Measurements from ENCODE around the gene UBE2G1.
A peak's percentile ranks its signal among the peaks of the same experiment; 100 is the strongest.

UBE2G1 gene

GRCh38 chr17:4409659-4410058, 43.2 kb upstream of the UBE2G1 start:
- H3K36me3 ChIP-seq (replicated peaks in 1 of 2; ENCODE audit: control insufficient read depth in 2 of 2, insufficient read depth in 2 of 2, low read length in 2 of 2), result no peaks in the 10 kb centered on the region
- no peak overlapping the region for H2AK5ac ChIP-seq (ENCODE audit: low read depth, low read length)
- no peak overlapping the region for H3K14ac ChIP-seq (ENCODE audit: low read length)
- no CpG with 5 or more reads among the region's 6 CpGs for WGBS, 2 donors (ENCODE audit: extremely low coverage in 2 of 2, insufficient read length in 2 of 2, insufficient replicate concordance in 1 of 2)
- H3K4ac ChIP-seq (ENCODE audit: low read length), result no peak overlapping the region
- H2BK5ac ChIP-seq (ENCODE audit: low read length), result no peak overlapping the region
- H3K9ac ChIP-seq (ENCODE audit: low read depth, low read length, poor library complexity), result no peak overlapping the region
- no peak overlapping the region for H2BK120ac ChIP-seq (ENCODE audit: low read depth, low read length)
- no peak overlapping the region for H2BK12ac ChIP-seq (ENCODE audit: low read length)
- H2AFZ ChIP-seq (ENCODE audit: low read length), result no peak overlapping the region
- peaks cover 3% of the 10 kb centered on the region for H3K79me1 ChIP-seq (ENCODE audit: low read depth, low read length)
- H3K4me3 ChIP-seq (ENCODE audit: low read length in 2 of 2), result no peak overlapping the region
- no peak overlapping the region for H3K27ac ChIP-seq (replicated peaks; ENCODE audit: low read length)
- no peak overlapping the region for H4K91ac ChIP-seq (ENCODE audit: low read depth, low read length, poor library complexity)
- no peak overlapping the region for H4K8ac ChIP-seq (ENCODE audit: low read depth, low read length)
- H3K18ac ChIP-seq (ENCODE audit: low read length), result no peak overlapping the region
- no peak overlapping the region for H3K4me2 ChIP-seq (ENCODE audit: insufficient read depth, low read length, poor library complexity, severe bottlenecking)
- DNase-seq (ENCODE audit: low spot score), result no peak
- H2BK15ac ChIP-seq (ENCODE audit: low read length), result no peak overlapping the region
- no peaks in the 10 kb centered on the region for H3K9me3 ChIP-seq (replicated peaks in 1 of 2; ENCODE audit: control insufficient read depth in 2 of 2, insufficient read depth in 1 of 2, low read depth in 1 of 2, low read length in 2 of 2)
- peaks cover 0 to 2% of the 10 kb centered on the region in 2 donors for H3K4me1 ChIP-seq (ENCODE audit: control insufficient read depth in 2 of 2, insufficient read depth in 1 of 2, low read depth in 1 of 2, low read length in 2 of 2)
- H3K23ac ChIP-seq (ENCODE audit: low read depth, low read length, poor library complexity), result no peak overlapping the region
- no peaks in the 10 kb centered on the region for H3K27me3 ChIP-seq (ENCODE audit: control insufficient read depth in 3 of 3, insufficient read depth in 3 of 3, low read depth in 1 of 3, low read length in 3 of 3)

- Histone ChIP-seq H3K4ac (ENCODE audit: low read length) (no peak overlapping the region), H3K79me1 (ENCODE audit: low read depth, low read length) (peaks cover 3% of the 10 kb centered on the region), H2BK5ac (ENCODE audit: low read length) (no peak overlapping the region), H2BK15ac (ENCODE audit: low read length) (no peak overlapping the region), H4K8ac (ENCODE audit: low read depth, low read length) (no peak overlapping the region), H3K4me3 (ENCODE audit: low read length in 2 of 2) (no peak overlapping the region), H2AK5ac (ENCODE audit: low read depth, low read length) (no peak overlapping the region), H4K91ac (ENCODE audit: low read depth, low read length, poor library complexity) (no peak overlapping the region), H3K4me2 (ENCODE audit: insufficient read depth, low read length, poor library complexity, severe bottlenecking) (no peak overlapping the region), H3K23ac (ENCODE audit: low read depth, low read length, poor library complexity) (no peak overlapping the region), H3K14ac (ENCODE audit: low read length) (peak overlapping the region; percentile 56), H2BK120ac (ENCODE audit: low read depth, low read length) (no peak overlapping the region), H3K18ac (ENCODE audit: low read length) (peak overlapping the region; percentile 71), H3K27me3 (ENCODE audit: control insufficient read depth in 3 of 3, insufficient read depth in 3 of 3, low read depth in 1 of 3, low read length in 3 of 3) (no peaks in the 10 kb centered on the region), H3K36me3 (replicated peaks in 1 of 2; ENCODE audit: control insufficient read depth in 2 of 2, insufficient read depth in 2 of 2, low read length in 2 of 2) (no peaks in the 10 kb centered on the region), H3K4me1 (ENCODE audit: control insufficient read depth in 2 of 2, insufficient read depth in 1 of 2, low read depth in 1 of 2, low read length in 2 of 2) (no peaks in the 10 kb centered on the region), H3K9ac (ENCODE audit: low read depth, low read length, poor library complexity) (no peak overlapping the region), H2AFZ (ENCODE audit: low read length) (no peak overlapping the region), H3K27ac (replicated peaks; ENCODE audit: low read length) (no peak overlapping the region), H2BK12ac (ENCODE audit: low read length) (no peak overlapping the region), H3K9me3 (replicated peaks in 1 of 2; ENCODE audit: control insufficient read depth in 2 of 2, insufficient read depth in 1 of 2, low read depth in 1 of 2, low read length in 2 of 2) (no peaks in the 10 kb centered on the region)
- no peak for DNase-seq (ENCODE audit: low spot score)
- no CpG with 5 or more reads among the region's 8 CpGs for WGBS, 2 donors (ENCODE audit: extremely low coverage in 2 of 2, insufficient read length in 2 of 2, insufficient replicate concordance in 1 of 2)
Measured at GRCh38 chr17:4407851-4408250, 41.4 kb upstream of the UBE2G1 start.

GRCh38 chr17:4407216-4407615, 40.7 kb upstream of the UBE2G1 start:
- no peak overlapping the region for H2AK5ac ChIP-seq (ENCODE audit: low read depth, low read length)
- no peak overlapping the region for H3K27ac ChIP-seq (replicated peaks; ENCODE audit: low read length)
- H3K4me2 ChIP-seq (ENCODE audit: insufficient read depth, low read length, poor library complexity, severe bottlenecking), result no peak overlapping the region
- no peak overlapping the region for H3K23ac ChIP-seq (ENCODE audit: low read depth, low read length, poor library complexity)
- no peak overlapping the region for H3K18ac ChIP-seq (ENCODE audit: low read length)
- WGBS, 2 donors (ENCODE audit: extremely low coverage in 2 of 2, insufficient read length in 2 of 2, insufficient replicate concordance in 1 of 2), result no CpG with 5 or more reads among the region's 7 CpGs
- H3K36me3 ChIP-seq (replicated peaks in 1 of 2; ENCODE audit: control insufficient read depth in 2 of 2, insufficient read depth in 2 of 2, low read length in 2 of 2), result no peaks in the 10 kb centered on the region
- no peaks in the 10 kb centered on the region for H3K9me3 ChIP-seq (replicated peaks in 1 of 2; ENCODE audit: control insufficient read depth in 2 of 2, insufficient read depth in 1 of 2, low read depth in 1 of 2, low read length in 2 of 2)
- H2BK12ac ChIP-seq (ENCODE audit: low read length), result no peak overlapping the region
- no peak overlapping the region for H4K91ac ChIP-seq (ENCODE audit: low read depth, low read length, poor library complexity)
- no peaks in the 10 kb centered on the region for H3K4me1 ChIP-seq (ENCODE audit: control insufficient read depth in 2 of 2, insufficient read depth in 1 of 2, low read depth in 1 of 2, low read length in 2 of 2)
- H3K14ac ChIP-seq (ENCODE audit: low read length), result no peak overlapping the region
- no peak overlapping the region for H2BK5ac ChIP-seq (ENCODE audit: low read length)
- no peak overlapping the region for H4K8ac ChIP-seq (ENCODE audit: low read depth, low read length)
- H3K4ac ChIP-seq (ENCODE audit: low read length), result no peak overlapping the region
- DNase-seq (ENCODE audit: low spot score), result no peak
- no peak overlapping the region for H3K9ac ChIP-seq (ENCODE audit: low read depth, low read length, poor library complexity)
- H3K27me3 ChIP-seq (ENCODE audit: control insufficient read depth in 3 of 3, insufficient read depth in 3 of 3, low read depth in 1 of 3, low read length in 3 of 3), result no peaks in the 10 kb centered on the region
- H2BK120ac ChIP-seq (ENCODE audit: low read depth, low read length), result no peak overlapping the region
- no peak overlapping the region for H2AFZ ChIP-seq (ENCODE audit: low read length)
- no peak overlapping the region for H3K4me3 ChIP-seq (ENCODE audit: low read length in 2 of 2)
- H3K79me1 ChIP-seq (ENCODE audit: low read depth, low read length), result peaks cover 3% of the 10 kb centered on the region
- no peak overlapping the region for H2BK15ac ChIP-seq (ENCODE audit: low read length)

- Histone ChIP-seq H2BK12ac (ENCODE audit: low read length) (no peak overlapping the region), H3K27me3 (ENCODE audit: control insufficient read depth in 3 of 3, insufficient read depth in 3 of 3, low read depth in 1 of 3, low read length in 3 of 3) (no peaks in the 10 kb centered on the region), H2AK5ac (ENCODE audit: low read depth, low read length) (no peak overlapping the region), H3K27ac (replicated peaks; ENCODE audit: low read length) (no peak overlapping the region), H3K18ac (ENCODE audit: low read length) (no peak overlapping the region), H2AFZ (ENCODE audit: low read length) (no peak overlapping the region), H3K79me1 (ENCODE audit: low read depth, low read length) (peaks cover 3% of the 10 kb centered on the region), H3K9me3 (replicated peaks in 1 of 2; ENCODE audit: control insufficient read depth in 2 of 2, insufficient read depth in 1 of 2, low read depth in 1 of 2, low read length in 2 of 2) (no peaks in the 10 kb centered on the region), H2BK15ac (ENCODE audit: low read length) (no peak overlapping the region), H3K4me2 (ENCODE audit: insufficient read depth, low read length, poor library complexity, severe bottlenecking) (no peak overlapping the region), H3K4me1 (ENCODE audit: control insufficient read depth in 2 of 2, insufficient read depth in 1 of 2, low read depth in 1 of 2, low read length in 2 of 2) (no peaks in the 10 kb centered on the region), H3K4ac (ENCODE audit: low read length) (no peak overlapping the region), H2BK120ac (ENCODE audit: low read depth, low read length) (no peak overlapping the region), H2BK5ac (ENCODE audit: low read length) (no peak overlapping the region), H3K36me3 (replicated peaks in 1 of 2; ENCODE audit: control insufficient read depth in 2 of 2, insufficient read depth in 2 of 2, low read length in 2 of 2) (no peaks in the 10 kb centered on the region), H4K91ac (ENCODE audit: low read depth, low read length, poor library complexity) (no peak overlapping the region), H3K9ac (ENCODE audit: low read depth, low read length, poor library complexity) (no peak overlapping the region), H3K14ac (ENCODE audit: low read length) (no peak overlapping the region), H4K8ac (ENCODE audit: low read depth, low read length) (no peak overlapping the region), H3K4me3 (ENCODE audit: low read length in 2 of 2) (no peak overlapping the region), H3K23ac (ENCODE audit: low read depth, low read length, poor library complexity) (no peak overlapping the region)
- DNase-seq (ENCODE audit: low spot score), result no peak
- no CpG with 5 or more reads among the region's 10 CpGs for WGBS, 2 donors (ENCODE audit: extremely low coverage in 2 of 2, insufficient read length in 2 of 2, insufficient replicate concordance in 1 of 2)
Measured at GRCh38 chr17:4406386-4406785, 39.9 kb upstream of the UBE2G1 start.

All from neuronal stem cell (in vitro differentiated cells).